HG03095 (cell line): ENCODE measurements around the gene NR1D1.
"Not testable (repeated sequence)": the region's sequence is repeated elsewhere in the genome, so short reads cannot be mapped to it uniquely, and the experiment has no call there.

Source experiments
- ATAC-seq: cut with Tn5 transposase; IDR thresholded peaks from one replicate; pipeline ENCODE4 v1.9.1; 2021; ENCODE audit warnings: moderate library complexity; ENCODE audit not compliant: unreplicated experiment

The NR1D1 gene

GRCh38 chr17:40100419-40100668, at the start of gene NR1D1:
Gene NR1D1 (minus strand): TSS chr17:40100589. CDS start chr17:40100094, 495 bp downstream.
- ATAC-seq: no peak

- no peak for ATAC-seq
These were observed 48.1 kb upstream of the NR1D1 start for GRCh38 chr17:40148527-40148926.

GRCh38 chr17:40145476-40145875, 45.1 kb upstream of the NR1D1 start:
- no peak for ATAC-seq

GRCh38 chr17:40143166-40143565, 42.8 kb upstream of the NR1D1 start:
- not testable (repeated sequence) for ATAC-seq

GRCh38 chr17:40139566-40140058, 39.2 kb upstream of the NR1D1 start:
- ATAC-seq: peak; percentile 22

- no peak for ATAC-seq
These were observed 35.4 kb upstream of the NR1D1 start for GRCh38 chr17:40135817-40136216.

- no peak for ATAC-seq
These were observed 33.8 kb upstream of the NR1D1 start for GRCh38 chr17:40134184-40134583.

- no peak for ATAC-seq
These were observed 30.1 kb upstream of the NR1D1 start for GRCh38 chr17:40130352-40131042.

- no peak for ATAC-seq
These were observed 29.1 kb upstream of the NR1D1 start for GRCh38 chr17:40129498-40129897.

GRCh38 chr17:40124279-40125141, 24.1 kb upstream of the NR1D1 start:
- ATAC-seq: no peak

GRCh38 chr17:40123811-40124114, 23.4 kb upstream of the NR1D1 start:
- ATAC-seq: no peak

GRCh38 chr17:40122999-40123810, 22.8 kb upstream of the NR1D1 start:
- no peak for ATAC-seq

GRCh38 chr17:40122136-40122998, 22.0 kb upstream of the NR1D1 start:
- peak; percentile 24 for ATAC-seq

- ATAC-seq: peak; percentile 58
These were observed 21.1 kb upstream of the NR1D1 start, which contains the start of gene MSL1 for GRCh38 chr17:40121181-40122135. Gene MSL1 (plus strand): TSS chr17:40121971. CDS start chr17:40122613, 642 bp downstream.

- ATAC-seq: no peak
These were observed 14.7 kb upstream of the NR1D1 start for GRCh38 chr17:40115101-40115436.

- no peak for ATAC-seq
These were observed 13.5 kb upstream of the NR1D1 start for GRCh38 chr17:40113907-40114245.

- peak; percentile 76 for ATAC-seq
These were observed 12.9 kb upstream of the NR1D1 start for GRCh38 chr17:40113110-40113906.

- no peak for ATAC-seq
These were observed 12.3 kb upstream of the NR1D1 start for GRCh38 chr17:40112718-40113109.

GRCh38 chr17:40112191-40112711, 11.9 kb upstream of the NR1D1 start:
- no peak for ATAC-seq
